Measurements from ENCODE around the gene DNM3.

Gene DNM3

GRCh38 chr1:172351346-172351745 lies 510.0 kb downstream of the DNM3 start:
- TF ChIP-seq CTCF (IDR thresholded peaks at IDR 0.05; ENCODE audit: low read depth, low read length) (no peak), MYC (IDR thresholded peaks at IDR 0.05; ENCODE audit: low read depth, low read length) (no peak), POLR2A (IDR thresholded peaks at IDR 0.05; ENCODE audit: extremely low read depth, insufficient read length) (no peak), MAX (IDR thresholded peaks at IDR 0.05; ENCODE audit: low read depth, low read length) (no peak)
- no peak overlapping the region for H3K4me3 ChIP-seq (ENCODE audit: low read depth, low read length)

GRCh38 chr1:172351754-172352161 lies 510.5 kb downstream of the DNM3 start:
- DNase-seq (ENCODE audit: low read depth) = no peak
- no peak overlapping the region for H3K4me3 ChIP-seq (ENCODE audit: low read depth, low read length)
- no peak for TF ChIP-seq MAX (IDR thresholded peaks at IDR 0.05; ENCODE audit: low read depth, low read length)
- TF ChIP-seq POLR2A (IDR thresholded peaks at IDR 0.05; ENCODE audit: extremely low read depth, insufficient read length) = no peak
- no peak for TF ChIP-seq MYC (IDR thresholded peaks at IDR 0.05; ENCODE audit: low read depth, low read length)
- TF ChIP-seq CTCF (IDR thresholded peaks at IDR 0.05; ENCODE audit: low read depth, low read length) = no peak

More at GRCh38 chr1:172351346-172351745, 510.0 kb downstream of the DNM3 start:
- DNase-seq (ENCODE audit: low read depth) = no peak

- DNase-seq (ENCODE audit: low read depth) = no peak
- no peak overlapping the region for H3K4me3 ChIP-seq (ENCODE audit: low read depth, low read length)
- TF ChIP-seq POLR2A (IDR thresholded peaks at IDR 0.05; ENCODE audit: extremely low read depth, insufficient read length) (no peak), CTCF (IDR thresholded peaks at IDR 0.05; ENCODE audit: low read depth, low read length) (no peak), MAX (IDR thresholded peaks at IDR 0.05; ENCODE audit: low read depth, low read length) (no peak), MYC (IDR thresholded peaks at IDR 0.05; ENCODE audit: low read depth, low read length) (no peak)
Observed at GRCh38 chr1:172352435-172352834, 511.1 kb downstream of the DNM3 start.

- no peak for DNase-seq (ENCODE audit: low read depth)
- H3K4me3 ChIP-seq (ENCODE audit: low read depth, low read length) = no peak overlapping the region
- no peak for TF ChIP-seq MAX (IDR thresholded peaks at IDR 0.05; ENCODE audit: low read depth, low read length)
- TF ChIP-seq CTCF (IDR thresholded peaks at IDR 0.05; ENCODE audit: low read depth, low read length) = no peak
- TF ChIP-seq MYC (IDR thresholded peaks at IDR 0.05; ENCODE audit: low read depth, low read length) = no peak
- no peak for TF ChIP-seq POLR2A (IDR thresholded peaks at IDR 0.05; ENCODE audit: extremely low read depth, insufficient read length)
Observed at GRCh38 chr1:172354291-172355274, 513.3 kb downstream of the DNM3 start.

- TF ChIP-seq POLR2A (IDR thresholded peaks at IDR 0.05; ENCODE audit: extremely low read depth, insufficient read length) = no peak
- TF ChIP-seq CTCF (IDR thresholded peaks at IDR 0.05; ENCODE audit: low read depth, low read length) = no peak
- TF ChIP-seq MAX (IDR thresholded peaks at IDR 0.05; ENCODE audit: low read depth, low read length) = no peak
- TF ChIP-seq MYC (IDR thresholded peaks at IDR 0.05; ENCODE audit: low read depth, low read length) = no peak
- H3K4me3 ChIP-seq (ENCODE audit: low read depth, low read length) = no peak overlapping the region
- no peak for DNase-seq (ENCODE audit: low read depth)
Observed at GRCh38 chr1:172356620-172357019, 515.3 kb downstream of the DNM3 start.
